IMR-90 (cell line): ENCODE measurements around the gene CDK14. TPM values are rescaled to one million over a fixed set of nuclear protein-coding genes. Genes with fewer than 3 reads are reported as not detected.

Experiments
- ATAC-seq: fragments of 200-7000 bp; cut with Tn5 transposase; 2 replicates; pipeline ENCODE4 v1.9.1; 2020; ENCODE audit warnings: low read depth, mild to moderate bottlenecking, moderate library complexity
- BruUV-seq: library from RNA; stranded (reverse); fragments of 400-500 nt; replicated peaks from 2 replicates; lab custom pipeline; 2021; lab: Mats Ljungman, UMichigan
- CTCF ChIA-PET: fragments of 300-600 bp; formaldehyde crosslinking; extraction: SDS; loops from one replicate; lab custom pipeline; 2021; ENCODE audit warnings: antibody characterized with exemption; lab: Yijun Ruan, JAX
- POLR2A ChIA-PET: fragments of 300-600 bp; sonication (Branson Sonifier 250); formaldehyde crosslinking; loops from one replicate; lab custom pipeline; 2022; ENCODE audit warnings: antibody characterized with exemption; ENCODE audit not compliant: unreplicated experiment; lab: Charles Lee
- DNase-seq: peaks from one replicate; pipeline ENCODE4 v3.0.0; 2013
- H2AFZ ChIP-seq: replicated peaks from 2 replicates; pipeline ENCODE3; 2013; ENCODE audit warnings: low read length, mild to moderate bottlenecking; ENCODE audit not compliant: poor library complexity
- H2AK5ac ChIP-seq: 2 replicates; pipeline ENCODE4 v1.6.1; 2013; ENCODE audit warnings: low read depth, low read length, inconsistent platforms
- H2AK9ac ChIP-seq: replicated peaks from 2 replicates; pipeline ENCODE3; 2013; ENCODE audit warnings: mild to moderate bottlenecking, low read depth, low read length, moderate library complexity; ENCODE audit not compliant: poor library complexity
- H2BK120ac ChIP-seq: 2 replicates; pipeline ENCODE4 v1.6.1; 2013; ENCODE audit warnings: low read depth, low read length, inconsistent platforms
- H2BK15ac ChIP-seq: 3 replicates; pipeline ENCODE4 v1.6.1; 2013; ENCODE audit warnings: low read depth, low read length, inconsistent platforms
- H2BK20ac ChIP-seq: 2 replicates; pipeline ENCODE4 v1.6.1; 2013; ENCODE audit warnings: low read depth, mild to moderate bottlenecking, inconsistent platforms, low read length, moderate library complexity
- H2BK5ac ChIP-seq: 2 replicates; pipeline ENCODE4 v1.6.1; 2013; ENCODE audit warnings: mild to moderate bottlenecking, low read depth, low read length, inconsistent platforms; ENCODE audit not compliant: poor library complexity, severe bottlenecking
- H3K14ac ChIP-seq: replicated peaks from 2 replicates; pipeline ENCODE4 v1.6.1; 2013; ENCODE audit warnings: low read depth, low read length, inconsistent platforms
- H3K18ac ChIP-seq: 2 replicates; pipeline ENCODE4 v1.6.1; 2013; ENCODE audit warnings: low read depth, low read length, control low read depth
- H3K23ac ChIP-seq: 2 replicates; pipeline ENCODE4 v1.6.1; 2013; ENCODE audit warnings: low read depth, low read length, inconsistent platforms
- H3K27ac ChIP-seq: 2 replicates; pipeline ENCODE4 v1.5.1; 2013; ENCODE audit warnings: mild to moderate bottlenecking, control low read depth, low read length; ENCODE audit not compliant: insufficient read depth
- H3K27me3 ChIP-seq: 2 replicates; pipeline ENCODE4 v1.6.1; 2013; ENCODE audit warnings: low read length; ENCODE audit not compliant: control insufficient read depth, insufficient read depth
- H3K36me3 ChIP-seq: 2 replicates; pipeline ENCODE4 v1.6.1; 2013; ENCODE audit warnings: low read length, mixed read lengths; ENCODE audit not compliant: control insufficient read depth, insufficient read depth
- H3K4ac ChIP-seq: 2 replicates; pipeline ENCODE4 v1.6.1; 2013; ENCODE audit warnings: low read depth, low read length, inconsistent platforms
- H3K4me1 ChIP-seq: 2 replicates; pipeline ENCODE4 v1.6.1; 2013; ENCODE audit warnings: low read length, mixed read lengths; ENCODE audit not compliant: control insufficient read depth, insufficient read depth
- H3K4me2 ChIP-seq: 2 replicates; pipeline ENCODE4 v1.6.1; 2013; ENCODE audit warnings: low read depth, mild to moderate bottlenecking, control low read depth, low read length, moderate library complexity
- H3K4me3 ChIP-seq: 2 replicates; pipeline ENCODE4 v1.5.1; 2013; ENCODE audit warnings: low read depth, mild to moderate bottlenecking, control low read depth, low read length, moderate library complexity; ENCODE audit not compliant: insufficient read depth
- H3K56ac ChIP-seq: 2 replicates; pipeline ENCODE4 v1.6.1; 2013; ENCODE audit warnings: low read length, inconsistent platforms; ENCODE audit not compliant: insufficient read depth; ENCODE audit errors: extremely low read depth
- H3K79me1 ChIP-seq, 2 experiments: 2 replicates each; pipeline ENCODE4 v1.6.1; 2013; ENCODE audit warnings: low read length in 2 of 2, inconsistent platforms in 1 of 2, low read depth in 1 of 2
- H3K9ac ChIP-seq: 2 replicates; pipeline ENCODE4 v1.6.1; 2013; ENCODE audit warnings: low read depth, low read length, control low read depth
- H3K9me1 ChIP-seq: 2 replicates; pipeline ENCODE4 v1.6.1; 2013; ENCODE audit warnings: low read length, inconsistent platforms; ENCODE audit not compliant: insufficient read depth
- H3K9me3 ChIP-seq: 2 replicates; pipeline ENCODE4 v1.6.1; 2013; ENCODE audit warnings: low read length; ENCODE audit not compliant: control insufficient read depth, insufficient read depth
- H4K20me1 ChIP-seq: 2 replicates; pipeline ENCODE4 v1.6.1; 2013; ENCODE audit warnings: low read length, inconsistent platforms; ENCODE audit not compliant: insufficient read depth
- H4K5ac ChIP-seq: 2 replicates; pipeline ENCODE4 v1.6.1; 2013; ENCODE audit warnings: mild to moderate bottlenecking, low read depth, low read length, control low read depth
- H4K8ac ChIP-seq, 2 experiments: 2 replicates each; pipeline ENCODE4 v1.6.1; 2013; ENCODE audit warnings: low read depth in 2 of 2, low read length in 2 of 2, control low read depth in 1 of 2, inconsistent platforms in 1 of 2
- H4K91ac ChIP-seq: 2 replicates; pipeline ENCODE4 v1.6.1; 2013; ENCODE audit warnings: low read depth, low read length, inconsistent platforms; ENCODE audit not compliant: insufficient read depth
- BHLHE40 ChIP-seq: fragments of 150-350 bp; IDR thresholded peaks from 2 replicates; pipeline ENCODE4 v1.6.1; 2016; ENCODE audit warnings: mild to moderate bottlenecking, low read depth, low read length
- CHD1 ChIP-seq: IDR thresholded peaks from 2 replicates; pipeline ENCODE4 v1.6.1; 2012; ENCODE audit warnings: low read depth, low read length, improper control_type of control experiment
- FOS ChIP-seq: fragments of 150-350 bp; IDR thresholded peaks from 2 replicates; pipeline ENCODE4 v1.6.1; 2016; ENCODE audit warnings: low read depth, low read length
- MAZ ChIP-seq: IDR thresholded peaks from 2 replicates; pipeline ENCODE4 v1.6.1; 2012; ENCODE audit warnings: low read depth, mild to moderate bottlenecking, low read length, improper control_type of control experiment, moderate library complexity, borderline replicate concordance
- POLR2A ChIP-seq: IDR thresholded peaks from 2 replicates; pipeline ENCODE4 v1.6.1; 2012; ENCODE audit warnings: mild to moderate bottlenecking, low read depth, low read length
- RCOR1 ChIP-seq: IDR thresholded peaks from 2 replicates; pipeline ENCODE4 v1.6.1; 2012; ENCODE audit warnings: mild to moderate bottlenecking, low read length, improper control_type of control experiment; ENCODE audit not compliant: insufficient replicate concordance
- SMC3 ChIP-seq: fragments of 150-350 bp; IDR thresholded peaks from 2 replicates; pipeline ENCODE4 v1.6.1; 2016; ENCODE audit warnings: low read depth, mild to moderate bottlenecking, antibody characterized with exemption, low read length, moderate library complexity
- WGBS, 2 experiments: methylation state at CpG; one replicate each; pipeline versions ENCODE4 v1.1.5 to v1.1.7; 2013; ENCODE audit warnings: missing lambda C conversion rate in 2 of 2; ENCODE audit not compliant: insufficient read length in 1 of 2; ENCODE audit errors: extremely low coverage in 2 of 2; 5-methylcytosine and 5-hydroxymethylcytosine counted together
- dilution Hi-C: fragments of 300-500 bp; cut with HindIII; formaldehyde crosslinking; loops from one replicate; pipeline ENCODE4 v1.14.3; 2018; ENCODE audit warnings: low sequenced_read_pairs; ENCODE audit not compliant: unreplicated experiment
- in situ Hi-C: fragments of 300-500 bp; cut with MboI; formaldehyde crosslinking; loops from 3 replicates; pipeline ENCODE4 v1.14.3; 2019; ENCODE audit warnings: low sequenced_read_pairs, inconsistent platforms, mixed read lengths
- intact Hi-C: fragments of 100-400 bp; cut with micrococcal nuclease; formaldehyde crosslinking; loops from 2 replicates; pipeline ENCODE4 v1.10.0; 2022
- polyA plus RNA-seq, 3 experiments: library from polyadenylated mRNA; depleted of rRNA; stranded (reverse); fragments of >200 nt; gene quantifications; 2 replicates each; pipeline ENCODE4 v1.2.3, GENCODE V29; 2012; ENCODE audit warnings: low replicate concordance in 1 of 3
- total RNA-seq: library from RNA; depleted of rRNA; stranded (reverse); fragments of >200 nt; gene quantifications from 2 replicates; pipeline ENCODE4 v1.2.3, GENCODE V29; 2012
- TF ChIP-seq, protein P1 (sequence below): conservative IDR thresholded peaks from 2 replicates; pipeline ENCODE4 v1.5.1; 2012; ENCODE audit warnings: mild to moderate bottlenecking, low read depth, low read length, improper control_type of control experiment

CDK14 gene
- total and polyA plus RNA-seq, 2 of the 4 experiments (the other 2 are of a cell fraction): 10.1 to 29.6 TPM

DNA sequence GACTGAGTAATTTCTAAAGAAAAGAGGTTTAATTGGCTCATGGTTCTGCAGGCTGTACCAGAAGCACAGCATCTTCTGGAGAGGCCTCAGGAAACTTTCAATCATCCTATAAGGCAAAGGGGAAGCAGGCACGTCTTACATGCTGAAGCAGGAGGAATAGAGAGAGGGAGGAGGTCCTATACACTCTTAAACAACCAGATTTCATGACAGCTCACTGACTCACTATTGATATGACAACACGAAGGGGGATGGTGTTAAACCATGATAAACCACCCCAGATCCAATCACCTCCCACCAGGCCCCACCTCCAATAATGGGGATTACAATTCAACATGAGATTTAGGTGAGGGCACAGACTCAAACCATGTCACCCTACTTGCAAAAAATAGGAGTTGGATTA lies 201.5 kb downstream of the CDK14 start:
- no peak overlapping the region for H2BK120ac ChIP-seq
- no peaks in the 10 kb centered on the region for H4K20me1 ChIP-seq
- no peak overlapping the region for H2BK15ac ChIP-seq
- H2AK5ac ChIP-seq: no peak overlapping the region
- H4K8ac ChIP-seq: no peak overlapping the region
- no peak overlapping the region for H2AFZ ChIP-seq
- CTCF ChIA-PET: no interaction called here
- H2BK5ac ChIP-seq: no peak overlapping the region
- H3K23ac ChIP-seq: no peak overlapping the region
- no TSS peak for BruUV-seq
- no peak overlapping the region for H3K9ac ChIP-seq
- H2AK9ac ChIP-seq: no peak overlapping the region
- H3K18ac ChIP-seq: no peak overlapping the region
- H3K79me1 ChIP-seq: peaks cover 3 to 7% of the 10 kb centered on the region in 2 experiments; a peak in 2 of 4 replicates
- intact Hi-C loops: no loop called here
- H3K27me3 ChIP-seq: no peaks in the 10 kb centered on the region
- POLR2A ChIA-PET: no interaction called here
- H3K4me3 ChIP-seq: no peak overlapping the region
- H4K91ac ChIP-seq: no peak overlapping the region
- H3K4ac ChIP-seq: no peak overlapping the region
- H3K27ac ChIP-seq: no peak overlapping the region
- no peak overlapping the region for H3K14ac ChIP-seq
- WGBS, 2 experiments: no CpG with 5 or more reads among the region's 2 CpGs
- dilution Hi-C loops: no loop called here
- no peak for TF ChIP-seq FOS
- no peak for TF ChIP-seq POLR2A
- TF ChIP-seq RCOR1: no peak
- TF ChIP-seq MAZ: no peak
- no peak for TF ChIP-seq CHD1
- TF ChIP-seq, protein P1, sequence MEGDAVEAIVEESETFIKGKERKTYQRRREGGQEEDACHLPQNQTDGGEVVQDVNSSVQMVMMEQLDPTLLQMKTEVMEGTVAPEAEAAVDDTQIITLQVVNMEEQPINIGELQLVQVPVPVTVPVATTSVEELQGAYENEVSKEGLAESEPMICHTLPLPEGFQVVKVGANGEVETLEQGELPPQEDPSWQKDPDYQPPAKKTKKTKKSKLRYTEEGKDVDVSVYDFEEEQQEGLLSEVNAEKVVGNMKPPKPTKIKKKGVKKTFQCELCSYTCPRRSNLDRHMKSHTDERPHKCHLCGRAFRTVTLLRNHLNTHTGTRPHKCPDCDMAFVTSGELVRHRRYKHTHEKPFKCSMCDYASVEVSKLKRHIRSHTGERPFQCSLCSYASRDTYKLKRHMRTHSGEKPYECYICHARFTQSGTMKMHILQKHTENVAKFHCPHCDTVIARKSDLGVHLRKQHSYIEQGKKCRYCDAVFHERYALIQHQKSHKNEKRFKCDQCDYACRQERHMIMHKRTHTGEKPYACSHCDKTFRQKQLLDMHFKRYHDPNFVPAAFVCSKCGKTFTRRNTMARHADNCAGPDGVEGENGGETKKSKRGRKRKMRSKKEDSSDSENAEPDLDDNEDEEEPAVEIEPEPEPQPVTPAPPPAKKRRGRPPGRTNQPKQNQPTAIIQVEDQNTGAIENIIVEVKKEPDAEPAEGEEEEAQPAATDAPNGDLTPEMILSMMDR: no peak
- TF ChIP-seq BHLHE40: no peak
- no peak for TF ChIP-seq SMC3
- peak; percentile 27 for DNase-seq
- no peak overlapping the region for H4K5ac ChIP-seq
- no peak for ATAC-seq
- no peak overlapping the region for H2BK20ac ChIP-seq
- H3K9me3 ChIP-seq: no peaks in the 10 kb centered on the region
- no peaks in the 10 kb centered on the region for H3K36me3 ChIP-seq
- H3K9me1 ChIP-seq: no peaks in the 10 kb centered on the region
- H3K56ac ChIP-seq: no peak overlapping the region
- no peak overlapping the region for H3K4me2 ChIP-seq
- no peaks in the 10 kb centered on the region for H3K4me1 ChIP-seq
- in situ Hi-C loops: no loop called here
